DOHH2 (cell line): ENCODE results near the gene CBFA2T2.
"Not testable (repeated sequence)": the region's sequence is repeated elsewhere in the genome, so short reads cannot be mapped to it uniquely, and the experiment has no call there.

Experiments used
- EZH2phosphoT487 ChIP-seq: fragments of 200-600 bp; sonication (generic); IDR thresholded peaks from 2 replicates; pipeline ENCODE4 v1.6.1; 2017; ENCODE audit warnings: borderline replicate concordance, mild to moderate bottlenecking, antibody characterized with exemption, low read length, moderate library complexity, mixed read lengths
- TF ChIP-seq, protein P1 (sequence below): fragments of 200-600 bp; sonication (generic); IDR thresholded peaks from one replicate; pipeline ENCODE4 v1.5.1; 2014; ENCODE audit warnings: antibody characterized with exemption, mild to moderate bottlenecking, low read depth, low read length; ENCODE audit not compliant: poor library complexity, severe bottlenecking

DNA sequence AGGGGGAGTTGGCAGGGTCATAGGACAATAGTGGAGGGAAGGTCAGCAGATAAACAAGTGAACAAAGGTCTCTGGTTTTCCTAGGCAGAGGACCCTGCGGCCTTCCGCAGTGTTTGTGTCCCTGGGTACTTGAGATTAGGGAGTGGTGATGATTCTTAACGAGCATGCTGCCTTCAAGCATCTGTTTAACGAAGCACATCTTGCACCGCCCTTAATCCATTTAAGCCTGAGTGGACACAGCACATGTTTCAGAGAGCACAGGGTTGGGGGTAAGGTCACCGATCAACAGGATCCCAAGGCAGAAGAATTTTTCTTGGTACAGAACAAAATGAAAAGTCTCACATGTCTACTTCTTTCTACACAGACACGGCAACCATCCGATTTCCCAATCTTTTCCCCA is 45.8 kb downstream of the CBFA2T2 start:
- TF ChIP-seq, protein P1, sequence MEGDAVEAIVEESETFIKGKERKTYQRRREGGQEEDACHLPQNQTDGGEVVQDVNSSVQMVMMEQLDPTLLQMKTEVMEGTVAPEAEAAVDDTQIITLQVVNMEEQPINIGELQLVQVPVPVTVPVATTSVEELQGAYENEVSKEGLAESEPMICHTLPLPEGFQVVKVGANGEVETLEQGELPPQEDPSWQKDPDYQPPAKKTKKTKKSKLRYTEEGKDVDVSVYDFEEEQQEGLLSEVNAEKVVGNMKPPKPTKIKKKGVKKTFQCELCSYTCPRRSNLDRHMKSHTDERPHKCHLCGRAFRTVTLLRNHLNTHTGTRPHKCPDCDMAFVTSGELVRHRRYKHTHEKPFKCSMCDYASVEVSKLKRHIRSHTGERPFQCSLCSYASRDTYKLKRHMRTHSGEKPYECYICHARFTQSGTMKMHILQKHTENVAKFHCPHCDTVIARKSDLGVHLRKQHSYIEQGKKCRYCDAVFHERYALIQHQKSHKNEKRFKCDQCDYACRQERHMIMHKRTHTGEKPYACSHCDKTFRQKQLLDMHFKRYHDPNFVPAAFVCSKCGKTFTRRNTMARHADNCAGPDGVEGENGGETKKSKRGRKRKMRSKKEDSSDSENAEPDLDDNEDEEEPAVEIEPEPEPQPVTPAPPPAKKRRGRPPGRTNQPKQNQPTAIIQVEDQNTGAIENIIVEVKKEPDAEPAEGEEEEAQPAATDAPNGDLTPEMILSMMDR = not testable (repeated sequence)
- TF ChIP-seq EZH2phosphoT487 = not testable (repeated sequence)
